Epithelial cell of proximal tubule (primary cell): ENCODE data around the gene WDFY2. TPM values are rescaled to one million over a fixed set of nuclear protein-coding genes. Genes with fewer than 3 reads are reported as not detected.
A peak's percentile ranks its signal among the peaks of the same experiment; 100 is the strongest.

Experiments
- DNase-seq: peaks from one replicate; pipeline ENCODE4 v3.0.0-alpha.2; 2011; ENCODE audit warnings: low read depth
- H3K4me3 ChIP-seq: 2 replicates; pipeline ENCODE4 v1.5.1; 2011; ENCODE audit warnings: low read depth, mild to moderate bottlenecking, low read length
- total RNA-seq: library from RNA; depleted of rRNA; stranded (reverse); fragments of >200 nt; gene quantifications from 2 replicates; pipeline ENCODE4 v1.2.3, GENCODE V29; 2015
- TF ChIP-seq, protein P1 (sequence below): conservative IDR thresholded peaks from 2 replicates; pipeline ENCODE4 v1.5.1; 2012; ENCODE audit warnings: low read depth, mild to moderate bottlenecking, low read length

Gene WDFY2
- total RNA-seq, 1 donor from 2014 or later = 5.1 TPM

GRCh38 chr13:51759240-51759639 is 175.0 kb downstream of the WDFY2 start:
- no peak overlapping the region for H3K4me3 ChIP-seq
- DNase-seq = no peak
- TF ChIP-seq, protein P1, sequence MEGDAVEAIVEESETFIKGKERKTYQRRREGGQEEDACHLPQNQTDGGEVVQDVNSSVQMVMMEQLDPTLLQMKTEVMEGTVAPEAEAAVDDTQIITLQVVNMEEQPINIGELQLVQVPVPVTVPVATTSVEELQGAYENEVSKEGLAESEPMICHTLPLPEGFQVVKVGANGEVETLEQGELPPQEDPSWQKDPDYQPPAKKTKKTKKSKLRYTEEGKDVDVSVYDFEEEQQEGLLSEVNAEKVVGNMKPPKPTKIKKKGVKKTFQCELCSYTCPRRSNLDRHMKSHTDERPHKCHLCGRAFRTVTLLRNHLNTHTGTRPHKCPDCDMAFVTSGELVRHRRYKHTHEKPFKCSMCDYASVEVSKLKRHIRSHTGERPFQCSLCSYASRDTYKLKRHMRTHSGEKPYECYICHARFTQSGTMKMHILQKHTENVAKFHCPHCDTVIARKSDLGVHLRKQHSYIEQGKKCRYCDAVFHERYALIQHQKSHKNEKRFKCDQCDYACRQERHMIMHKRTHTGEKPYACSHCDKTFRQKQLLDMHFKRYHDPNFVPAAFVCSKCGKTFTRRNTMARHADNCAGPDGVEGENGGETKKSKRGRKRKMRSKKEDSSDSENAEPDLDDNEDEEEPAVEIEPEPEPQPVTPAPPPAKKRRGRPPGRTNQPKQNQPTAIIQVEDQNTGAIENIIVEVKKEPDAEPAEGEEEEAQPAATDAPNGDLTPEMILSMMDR = no peak

- no peak for DNase-seq
- H3K4me3 ChIP-seq = no peak overlapping the region
- TF ChIP-seq, protein P1 = no peak
Measured at GRCh38 chr13:51760592-51760991, 176.3 kb downstream of the WDFY2 start.

DNA sequence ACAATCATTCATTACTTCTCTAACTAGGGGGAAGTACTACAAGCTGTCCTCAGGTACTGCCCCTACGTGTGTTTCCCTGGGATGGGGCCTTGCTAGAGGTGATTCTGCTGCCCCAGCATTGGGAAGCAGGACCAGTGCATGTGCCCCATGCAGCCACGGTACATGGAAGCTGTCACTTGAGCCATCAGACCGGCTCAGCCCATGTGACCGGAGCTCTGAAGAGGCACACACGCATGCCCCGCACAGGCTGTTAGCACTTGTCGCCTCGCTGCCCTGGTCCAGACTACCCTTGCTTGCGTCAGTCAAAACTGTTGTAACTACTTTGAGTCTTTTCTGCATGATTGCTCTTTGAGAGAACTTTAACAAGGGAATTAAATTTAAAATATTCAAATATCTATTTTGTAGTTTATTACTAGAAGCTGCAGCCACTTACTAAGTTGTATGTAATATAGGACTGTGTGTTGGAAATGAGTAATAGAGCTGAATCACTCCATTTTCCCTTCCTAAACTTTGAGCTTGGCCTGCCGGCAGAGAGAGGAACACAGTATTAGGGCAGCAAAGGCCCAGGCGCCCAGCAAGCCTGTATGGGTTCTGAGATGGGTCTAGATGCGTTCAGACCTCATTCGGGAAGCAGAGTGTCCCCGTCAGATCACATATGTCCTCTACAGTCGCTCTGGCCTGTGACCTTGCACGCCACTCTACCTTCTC is 177.5 kb downstream of the WDFY2 start:
- H3K4me3 ChIP-seq = no peak overlapping the region

DNA sequence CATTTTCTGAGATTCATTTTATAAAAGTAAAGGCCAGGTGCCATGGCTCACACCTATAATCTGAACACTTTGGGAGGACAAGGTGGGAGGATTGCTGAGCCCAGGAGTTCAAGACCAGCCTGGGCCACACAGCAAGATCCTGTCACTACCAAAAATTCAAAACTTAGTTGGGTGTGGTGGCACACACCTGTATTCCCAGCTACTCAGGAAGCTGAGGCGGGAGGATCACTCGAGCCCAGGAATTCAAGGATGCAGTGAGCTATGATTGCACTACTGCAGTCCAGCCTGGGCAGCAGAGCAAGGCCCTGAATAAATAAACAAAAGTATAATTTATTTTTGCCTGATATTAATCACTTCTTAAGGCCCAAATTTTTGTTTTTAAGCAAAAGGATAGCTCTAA is 179.2 kb downstream of the WDFY2 start:
- TF ChIP-seq, protein P1 = no peak
- no peak overlapping the region for H3K4me3 ChIP-seq
- DNase-seq = no peak

More for the DNA sequence above, 177.5 kb downstream of the WDFY2 start:
- TF ChIP-seq, protein P1 = peak; percentile 4
- DNase-seq = no peak

- DNase-seq = peak; percentile 87
- TF ChIP-seq, protein P1 = peak; percentile 10
- H3K4me3 ChIP-seq = peak overlapping the region; percentile 24
Measured at GRCh38 chr13:51764184-51765141, 180.2 kb downstream of the WDFY2 start.

DNA sequence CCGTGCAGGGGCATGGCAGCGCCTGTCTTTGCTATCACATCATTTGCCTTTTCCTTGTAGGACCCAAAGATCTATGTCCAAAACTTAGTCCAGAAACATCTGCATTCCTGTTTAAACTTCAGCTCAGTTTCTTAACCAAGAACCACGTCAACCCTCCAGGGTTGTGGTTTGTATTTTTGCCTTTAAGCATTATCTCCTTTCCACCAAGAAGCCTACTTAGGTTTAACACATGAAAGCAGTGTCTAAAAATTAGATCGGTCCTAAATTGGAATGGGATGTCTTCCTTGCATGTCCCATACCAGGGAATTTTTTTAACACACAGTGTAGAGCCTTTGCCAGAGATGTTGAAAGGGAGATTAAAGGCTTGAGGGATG is 180.9 kb downstream of the WDFY2 start:
- peak overlapping the region; percentile 24 for H3K4me3 ChIP-seq
- TF ChIP-seq, protein P1 = no peak
- no peak for DNase-seq
